Endothelial cell of umbilical vein (primary cell): ENCODE data around the gene VRTN. TPM values are rescaled to one million over a fixed set of nuclear protein-coding genes. Genes with fewer than 3 reads are reported as not detected.

ENCODE experiments used
- BruUV-seq: library from RNA; stranded (reverse); fragments of 400-500 nt; replicated peaks from 2 replicates; lab custom pipeline; 2021; lab: Mats Ljungman, UMichigan
- CTCF ChIA-PET: fragments of 300-600, 350-600 bp; sonication (Branson Sonifier 250); formaldehyde crosslinking; loops from one replicate; lab custom pipeline; 2021; ENCODE audit warnings: antibody characterized with exemption, inconsistent platforms; lab: Charles Lee
- POLR2A ChIA-PET: fragments of 300-600, 350-600 bp; sonication (Branson Sonifier 250); formaldehyde crosslinking; loops from one replicate; lab custom pipeline; 2021; ENCODE audit warnings: antibody characterized with exemption, inconsistent platforms; lab: Charles Lee
- DNase-seq: peaks from one replicate; pipeline ENCODE4 v3.0.0-alpha.2; 2011; ENCODE audit warnings: low read depth, low spot score
- FAIRE-seq: peaks from 2 replicates; lab custom pipeline; 2011; peaks lifted over from hg19 to GRCh38; lab: Jason Lieb, UNC
- H2AFZ ChIP-seq: 2 replicates; pipeline ENCODE4 v1.6.0; 2012; ENCODE audit warnings: low read depth, low read length, control low read depth, inconsistent platforms
- H3K27ac ChIP-seq: 2 replicates; pipeline ENCODE4 v1.5.1; 2011; ENCODE audit warnings: low read depth, mild to moderate bottlenecking, control low read depth, low read length, moderate library complexity; ENCODE audit not compliant: insufficient read depth
- H3K27me3 ChIP-seq, 2 experiments: 2 replicates each; pipeline versions ENCODE4 v1.6.0 to v1.6.1; 2011; ENCODE audit warnings: low read length in 2 of 2, mixed read lengths in 1 of 2; ENCODE audit not compliant: control insufficient read depth in 2 of 2, insufficient read depth in 2 of 2
- H3K36me3 ChIP-seq, 2 experiments: 2 replicates in 1 of 2; 3 replicates in 1 of 2; pipeline ENCODE4 v1.5.1; 2011; ENCODE audit warnings: low read length in 2 of 2, mild to moderate bottlenecking in 1 of 2, moderate library complexity in 1 of 2; ENCODE audit not compliant: control insufficient read depth in 2 of 2, insufficient read depth in 2 of 2; ENCODE audit errors: extremely low read depth in 1 of 2
- H3K4me1 ChIP-seq: 3 replicates; pipeline ENCODE4 v1.5.1; 2011; ENCODE audit warnings: mild to moderate bottlenecking, low read length; ENCODE audit not compliant: control insufficient read depth, insufficient read depth; ENCODE audit errors: extremely low read depth
- H3K4me2 ChIP-seq: 2 replicates; pipeline ENCODE4 v1.6.1; 2011; ENCODE audit warnings: low read length, control low read depth, mixed read lengths; ENCODE audit not compliant: insufficient read depth
- H3K4me3 ChIP-seq, 3 experiments: fragments of 200-600 bp in 1 of 3; sonication (generic), shearing (Covaris generic) in 1 of 3; replicated peaks in 1 of 3; 2 replicates each; pipeline ENCODE4 v1.5.1; 2011 to 2016; ENCODE audit warnings: control low read depth in 3 of 3, low read length in 3 of 3, mild to moderate bottlenecking in 2 of 3, inconsistent platforms in 1 of 3, low read depth in 1 of 3, moderate library complexity in 1 of 3; ENCODE audit not compliant: insufficient read depth in 1 of 3
- H3K79me2 ChIP-seq: 2 replicates; pipeline ENCODE4 v1.6.0; 2012; ENCODE audit warnings: low read length, inconsistent platforms; ENCODE audit not compliant: control insufficient read depth, insufficient read depth
- H3K9ac ChIP-seq: replicated peaks from 2 replicates; pipeline ENCODE3; 2011; ENCODE audit warnings: low read length, control low read depth; ENCODE audit not compliant: insufficient read depth; ENCODE audit errors: extremely low read depth
- H3K9me1 ChIP-seq: replicated peaks from 3 replicates; pipeline ENCODE4 v1.6.0; 2011; ENCODE audit warnings: mild to moderate bottlenecking, low read length; ENCODE audit not compliant: control insufficient read depth, insufficient read depth; ENCODE audit errors: extremely low read depth
- H3K9me3 ChIP-seq: replicated peaks from 2 replicates; pipeline ENCODE4 v1.5.1; 2012; ENCODE audit warnings: low read length, inconsistent platforms; ENCODE audit not compliant: control insufficient read depth, insufficient read depth
- H4K20me1 ChIP-seq: replicated peaks from 2 replicates; pipeline ENCODE3; 2011; ENCODE audit warnings: mild to moderate bottlenecking, low read length; ENCODE audit not compliant: control insufficient read depth, insufficient read depth; ENCODE audit errors: extremely low read depth
- EZH2 ChIP-seq: IDR thresholded peaks from 2 replicates; pipeline ENCODE4 v1.6.1; 2012; ENCODE audit warnings: borderline replicate concordance, low read depth, mild to moderate bottlenecking, moderate library complexity, low read length, inconsistent platforms; ENCODE audit not compliant: severe bottlenecking
- FOS ChIP-seq: IDR thresholded peaks from 2 replicates; pipeline ENCODE4 v1.6.1; 2011; ENCODE audit warnings: mild to moderate bottlenecking, low read length, moderate library complexity, borderline replicate concordance; ENCODE audit not compliant: insufficient read depth
- GATA2 ChIP-seq: IDR thresholded peaks from 2 replicates; pipeline ENCODE4 v1.7.0; 2011; ENCODE audit warnings: low read depth, mild to moderate bottlenecking, moderate library complexity, mixed read lengths, low read length; ENCODE audit not compliant: insufficient read length, insufficient read depth
- JUN ChIP-seq: IDR thresholded peaks from 2 replicates; pipeline ENCODE4 v1.6.1; 2011; ENCODE audit warnings: borderline replicate concordance, low read depth; ENCODE audit not compliant: insufficient read length, insufficient read depth
- MAX ChIP-seq: IDR thresholded peaks from 2 replicates; pipeline ENCODE4 v1.6.1; 2011; ENCODE audit not compliant: insufficient read depth, insufficient read length
- MYC ChIP-seq: IDR thresholded peaks from one replicate; pipeline ENCODE4 v1.6.1; 2011; ENCODE audit warnings: mild to moderate bottlenecking, low read depth, low read length
- POLR2A ChIP-seq: IDR thresholded peaks from 2 replicates; pipeline ENCODE4 v1.6.1; 2012; ENCODE audit warnings: low read depth, mild to moderate bottlenecking, control low read depth, low read length
- POLR2AphosphoS5 ChIP-seq: IDR thresholded peaks from 2 replicates; pipeline ENCODE4 v1.6.1; 2012; ENCODE audit warnings: low read depth, mild to moderate bottlenecking, control low read depth, low read length, moderate library complexity; ENCODE audit not compliant: insufficient read depth
- dilution Hi-C: fragments of 300-500 bp; cut with MboI; formaldehyde crosslinking; loops from one replicate; pipeline ENCODE4 v1.15.0; 2019; ENCODE audit warnings: low sequenced_read_pairs; ENCODE audit not compliant: extremely low pct_ligation_motif_present
- intact Hi-C: fragments of 100-400 bp; cut with micrococcal nuclease; formaldehyde crosslinking; loops from one replicate; pipeline ENCODE4 v1.10.0; 2022
- polyA plus RNA-seq, 4 experiments: library from polyadenylated mRNA; depleted of rRNA in 3 of 4; stranded (reverse) in 3 of 4; unstranded in 1 of 4; fragments of >200 nt; gene quantifications; 2 replicates each; pipeline versions ENCODE4 v1.2.1 to v1.2.3, GENCODE V29; 2011 to 2012; ENCODE audit warnings: missing spikeins in 1 of 4
- total RNA-seq: library from RNA; stranded (reverse); gene quantifications from 2 replicates; pipeline ENCODE4 v1.2.3, GENCODE V29; 2021

The VRTN gene
- total and polyA plus RNA-seq, 2 donors (not counting 3 experiments of a cell fraction or from before 2014, with no cell fraction given): 0.03 TPM; not detected in 1

- Histone ChIP-seq H3K27ac (no peak overlapping the region), H3K9me3 (no peaks in the 10 kb centered on the region), H3K36me3 (no peaks in the 10 kb centered on the region), H3K4me2 (no peak overlapping the region), H3K9me1 (no peaks in the 10 kb centered on the region), H2AFZ (no peak overlapping the region), H3K27me3 (peaks cover 0 to 3% of the 10 kb centered on the region in 2 experiments), H3K4me1 (no peaks in the 10 kb centered on the region), H3K79me2 (no peaks in the 10 kb centered on the region), H4K20me1 (no peaks in the 10 kb centered on the region), H3K4me3 (no peak overlapping the region), H3K9ac (no peak overlapping the region)
- FAIRE-seq (no peak), DNase-seq (no peak)
- TF ChIP-seq POLR2AphosphoS5 (no peak), FOS (no peak), MYC (no peak), MAX (no peak), POLR2A (no peak), GATA2 (no peak)
- ChIA-PET POLR2A (no interaction called here), CTCF (interaction anchor here (1.1 to 1.2 kb wide), 2 partner anchors 10 to 12 kb away, joined by 3 to 6 read pairs; no protein-coding TSS in a partner anchor)
- intact Hi-C loops (no loop called here), dilution Hi-C loops (no loop called here)
- BruUV-seq: no TSS peak
Measured at GRCh38 chr14:74408870-74409269, 60.6 kb downstream of the VRTN start.

DNA sequence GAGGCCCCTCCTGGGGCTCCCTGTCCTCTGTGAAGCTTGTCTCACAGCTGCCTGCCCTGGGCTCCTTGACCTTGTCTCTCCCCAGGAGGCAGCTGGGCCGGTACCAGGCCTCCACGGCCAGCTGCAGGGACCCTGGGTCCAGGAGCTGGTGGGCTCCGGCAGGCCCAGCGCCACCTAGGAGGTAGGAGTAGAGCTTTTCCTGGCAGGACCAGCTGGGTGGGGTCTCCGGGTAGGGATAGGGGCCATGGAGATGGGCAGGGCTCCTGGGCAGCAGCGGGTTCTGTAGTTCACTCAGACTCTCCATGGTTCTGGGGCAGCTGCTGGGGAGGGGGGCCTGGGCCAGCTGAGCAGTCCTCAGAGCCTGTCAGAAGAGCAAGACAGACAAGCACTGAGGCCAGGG lies 61.2 kb downstream of the VRTN start:
- TF ChIP-seq MYC (no peak), JUN (no peak), MAX (no peak), POLR2AphosphoS5 (no peak), EZH2 (no peak), GATA2 (no peak)
- ChIA-PET POLR2A (no interaction called here), CTCF (interaction anchor here (1.1 to 1.2 kb wide), 2 partner anchors 10 to 13 kb away, joined by 3 to 6 read pairs; no protein-coding TSS in a partner anchor)
- Histone ChIP-seq H3K9ac (no peak overlapping the region), H3K9me1 (no peaks in the 10 kb centered on the region), H3K4me2 (no peak overlapping the region), H3K27me3 (peaks cover 0 to 4% of the 10 kb centered on the region in 2 experiments), H4K20me1 (no peaks in the 10 kb centered on the region), H3K4me3 (no peak overlapping the region), H3K79me2 (no peaks in the 10 kb centered on the region), H3K4me1 (no peaks in the 10 kb centered on the region), H3K9me3 (no peaks in the 10 kb centered on the region), H3K27ac (no peak overlapping the region), H2AFZ (no peak overlapping the region), H3K36me3 (no peaks in the 10 kb centered on the region)
- dilution Hi-C loops: no loop called here
- no TSS peak for BruUV-seq
- FAIRE-seq: no peak
- intact Hi-C loops: no loop called here
- DNase-seq: no peak
